ENCODE measurements around the gene HTR3D. TPM values are rescaled to one million over a fixed set of nuclear protein-coding genes. Genes with fewer than 3 reads are reported as not detected.

The HTR3D gene
- total RNA-seq, 1 experiment from 2014 or later, result not detected

DNA sequence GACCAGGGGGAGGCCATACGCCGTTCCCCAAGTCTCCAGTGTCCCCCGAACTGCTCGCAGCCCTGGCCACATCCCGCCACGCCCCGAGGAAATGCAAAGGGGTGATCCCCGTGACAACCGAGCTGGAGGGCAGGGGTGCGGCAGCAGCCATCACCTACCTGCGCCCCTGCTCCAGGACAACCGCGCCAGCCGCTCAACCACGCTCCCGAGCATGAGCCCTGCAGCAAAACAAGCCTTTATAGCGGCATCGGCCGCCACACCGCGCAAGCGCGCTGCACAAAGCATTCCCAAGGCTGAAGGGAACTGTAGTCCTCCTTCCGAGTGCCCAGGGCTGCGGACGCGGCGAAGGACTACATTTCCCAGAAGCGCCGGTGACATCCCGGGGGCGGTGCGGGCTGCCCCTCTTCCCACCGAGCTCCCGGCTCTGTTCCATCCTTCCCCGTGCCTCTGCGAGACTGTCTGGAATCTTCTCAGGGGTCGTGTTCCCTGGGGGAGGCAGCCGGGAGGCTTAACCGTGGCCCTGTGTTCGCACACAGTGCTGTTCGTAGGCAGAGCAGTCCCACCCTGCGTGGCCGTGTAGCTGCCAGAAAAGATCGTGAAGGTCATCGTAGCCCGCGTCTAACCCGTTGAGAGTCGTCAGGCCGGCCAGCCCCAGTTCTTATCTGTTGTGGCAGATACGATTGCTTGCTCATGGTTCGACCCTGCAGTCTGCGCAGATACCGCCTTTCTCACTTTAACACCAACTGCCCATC, 13.7 kb upstream of the HTR3D start, which contains the start of gene ABCC5:
Gene ABCC5 (minus strand): TSS at position 213 of the 752 bp plus-strand sequence. CDS start 3,492 bp downstream, outside the sequence.
- no TSS peak for BruUV-seq (replicated peaks)
- Histone ChIP-seq H3K79me2 (ENCODE audit: insufficient read depth, low read length) (no peaks in the 10 kb centered on the region; the same call in 1 of the 2 replicates), H3K27ac (ENCODE audit: low read depth, low read length) (peak within 1 kb of the TSS; percentile 71), H3K4me1 (ENCODE audit: control insufficient read depth in 1 of 2, insufficient read depth in 2 of 2, low read length in 2 of 2) (peaks cover 4 to 13% of the 10 kb centered on the region in 2 experiments; a peak in 3 of 4 replicates), H3K36me3 (ENCODE audit: control insufficient read depth in 1 of 2, insufficient read depth in 2 of 2, low read length in 2 of 2) (no peaks in the 10 kb centered on the region), H3K9me2 (ENCODE audit: insufficient read depth) (no peaks in the 10 kb centered on the region), H2AFZ (ENCODE audit: low read depth, low read length, poor library complexity, severe bottlenecking) (peak within 1 kb of the TSS; percentile 99), H4K20me1 (ENCODE audit: insufficient read depth) (no peaks in the 10 kb centered on the region), H3K9ac (ENCODE audit: low read length) (peak within 1 kb of the TSS; percentile 70), H3K4me2 (ENCODE audit: low read length) (peak within 1 kb of the TSS; percentile 82), H3K9me3 (ENCODE audit: control insufficient read depth in 1 of 2, insufficient read depth in 1 of 2, low read depth in 1 of 2, low read length in 2 of 2) (no peaks in the 10 kb centered on the region), H3K27me3 (ENCODE audit: insufficient read depth, low read length) (no peaks in the 10 kb centered on the region), H3K4me3 (replicated peaks in 1 of 2; ENCODE audit: low read depth in 1 of 2, low read length in 2 of 2) (peak within 1 kb of the TSS; percentile 83 to 100)
- ChIA-PET CTCF (interaction anchor here (0.6 to 1.2 kb wide), 9 partner anchors 12 to 271 kb away, joined by 3 to 11 read pairs (median 3); partner anchors contain the start of genes HTR3C and PARL), POLR2A (interaction anchor here (1.0 to 1.2 kb wide), 3 partner anchors 12 to 32 kb away, joined by 3 to 5 read pairs (median 4); no protein-coding TSS in a partner anchor), RAD21 (ENCODE audit: low non-redundant PET in 1 of 2, low total read pairs in 2 of 2, uncharacterized antibody in 2 of 2, unreplicated experiment in 2 of 2) (interaction anchor here in 1 of 2 experiments (0.7 kb wide), 1 partner anchor 114 kb away, joined by 3 read pairs; no protein-coding TSS in a partner anchor)
- ATAC-seq, result peak; percentile 97
- DNase-seq (ENCODE audit: low read depth, low spot score), result peak; percentile 70
- intact Hi-C loops (cut with micrococcal nuclease), result loop anchor here (1.0 to 10.0 kb wide), 3 partner anchors 114 to 267 kb away; no protein-coding TSS in a partner anchor
- TF ChIP-seq EZH2 (IDR thresholded peaks at IDR 0.05) (no peak), RAD21 (IDR thresholded peaks at IDR 0.05; ENCODE audit: low read depth) (no peak), SRF (IDR thresholded peaks at IDR 0.05; ENCODE audit: low read depth) (no peak), YY1 (IDR thresholded peaks at IDR 0.05; ENCODE audit: extremely low read depth, insufficient replicate concordance, low read depth, low read length) (no peak), JUND (IDR thresholded peaks at IDR 0.05) (no peak), POLR2AphosphoS5 (IDR thresholded peaks at IDR 0.05; ENCODE audit: low read depth, low read length) (peak; percentile 83), ZNF274 (IDR thresholded peaks at IDR 0.05; ENCODE audit: low read depth, low read length) (no peak), CBX3 (IDR thresholded peaks at IDR 0.05; ENCODE audit: low read depth) (no peak), FOSL1 (IDR thresholded peaks at IDR 0.05; ENCODE audit: low read depth) (no peak), POLR2A (IDR thresholded peaks at IDR 0.05; ENCODE audit: borderline replicate concordance, extremely low read depth, insufficient read depth, insufficient read length) (peak; percentile 87), EZH2phosphoT487 (IDR thresholded peaks at IDR 0.05; ENCODE audit: borderline replicate concordance) (no peak), CEBPB (IDR thresholded peaks at IDR 0.05; ENCODE audit: low read depth) (no peak), EGR1 (IDR thresholded peaks at IDR 0.05; ENCODE audit: low read depth) (peak; percentile 97)
- TF ChIP-seq, protein P1, sequence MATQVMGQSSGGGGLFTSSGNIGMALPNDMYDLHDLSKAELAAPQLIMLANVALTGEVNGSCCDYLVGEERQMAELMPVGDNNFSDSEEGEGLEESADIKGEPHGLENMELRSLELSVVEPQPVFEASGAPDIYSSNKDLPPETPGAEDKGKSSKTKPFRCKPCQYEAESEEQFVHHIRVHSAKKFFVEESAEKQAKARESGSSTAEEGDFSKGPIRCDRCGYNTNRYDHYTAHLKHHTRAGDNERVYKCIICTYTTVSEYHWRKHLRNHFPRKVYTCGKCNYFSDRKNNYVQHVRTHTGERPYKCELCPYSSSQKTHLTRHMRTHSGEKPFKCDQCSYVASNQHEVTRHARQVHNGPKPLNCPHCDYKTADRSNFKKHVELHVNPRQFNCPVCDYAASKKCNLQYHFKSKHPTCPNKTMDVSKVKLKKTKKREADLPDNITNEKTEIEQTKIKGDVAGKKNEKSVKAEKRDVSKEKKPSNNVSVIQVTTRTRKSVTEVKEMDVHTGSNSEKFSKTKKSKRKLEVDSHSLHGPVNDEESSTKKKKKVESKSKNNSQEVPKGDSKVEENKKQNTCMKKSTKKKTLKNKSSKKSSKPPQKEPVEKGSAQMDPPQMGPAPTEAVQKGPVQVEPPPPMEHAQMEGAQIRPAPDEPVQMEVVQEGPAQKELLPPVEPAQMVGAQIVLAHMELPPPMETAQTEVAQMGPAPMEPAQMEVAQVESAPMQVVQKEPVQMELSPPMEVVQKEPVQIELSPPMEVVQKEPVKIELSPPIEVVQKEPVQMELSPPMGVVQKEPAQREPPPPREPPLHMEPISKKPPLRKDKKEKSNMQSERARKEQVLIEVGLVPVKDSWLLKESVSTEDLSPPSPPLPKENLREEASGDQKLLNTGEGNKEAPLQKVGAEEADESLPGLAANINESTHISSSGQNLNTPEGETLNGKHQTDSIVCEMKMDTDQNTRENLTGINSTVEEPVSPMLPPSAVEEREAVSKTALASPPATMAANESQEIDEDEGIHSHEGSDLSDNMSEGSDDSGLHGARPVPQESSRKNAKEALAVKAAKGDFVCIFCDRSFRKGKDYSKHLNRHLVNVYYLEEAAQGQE (IDR thresholded peaks at IDR 0.05; ENCODE audit: low read depth), result no peak
- TF ChIP-seq, protein P2, sequence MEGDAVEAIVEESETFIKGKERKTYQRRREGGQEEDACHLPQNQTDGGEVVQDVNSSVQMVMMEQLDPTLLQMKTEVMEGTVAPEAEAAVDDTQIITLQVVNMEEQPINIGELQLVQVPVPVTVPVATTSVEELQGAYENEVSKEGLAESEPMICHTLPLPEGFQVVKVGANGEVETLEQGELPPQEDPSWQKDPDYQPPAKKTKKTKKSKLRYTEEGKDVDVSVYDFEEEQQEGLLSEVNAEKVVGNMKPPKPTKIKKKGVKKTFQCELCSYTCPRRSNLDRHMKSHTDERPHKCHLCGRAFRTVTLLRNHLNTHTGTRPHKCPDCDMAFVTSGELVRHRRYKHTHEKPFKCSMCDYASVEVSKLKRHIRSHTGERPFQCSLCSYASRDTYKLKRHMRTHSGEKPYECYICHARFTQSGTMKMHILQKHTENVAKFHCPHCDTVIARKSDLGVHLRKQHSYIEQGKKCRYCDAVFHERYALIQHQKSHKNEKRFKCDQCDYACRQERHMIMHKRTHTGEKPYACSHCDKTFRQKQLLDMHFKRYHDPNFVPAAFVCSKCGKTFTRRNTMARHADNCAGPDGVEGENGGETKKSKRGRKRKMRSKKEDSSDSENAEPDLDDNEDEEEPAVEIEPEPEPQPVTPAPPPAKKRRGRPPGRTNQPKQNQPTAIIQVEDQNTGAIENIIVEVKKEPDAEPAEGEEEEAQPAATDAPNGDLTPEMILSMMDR (IDR thresholded peaks at IDR 0.05 in 2 of 3, conservative IDR thresholded peaks at IDR 0.05 in 1 of 3; ENCODE audit: borderline replicate concordance in 1 of 3, insufficient read depth in 1 of 3, low read depth in 2 of 3, low read length in 2 of 3), result peak in 1 of 3 experiments; percentile 31; a peak in 1 of 6 replicates
- TF ChIP-seq, protein P3, sequence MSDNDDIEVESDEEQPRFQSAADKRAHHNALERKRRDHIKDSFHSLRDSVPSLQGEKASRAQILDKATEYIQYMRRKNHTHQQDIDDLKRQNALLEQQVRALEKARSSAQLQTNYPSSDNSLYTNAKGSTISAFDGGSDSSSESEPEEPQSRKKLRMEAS (IDR thresholded peaks at IDR 0.05), result peak; percentile 69; the same call in 1 of the 2 replicates
- TF ChIP-seq, protein P4, sequence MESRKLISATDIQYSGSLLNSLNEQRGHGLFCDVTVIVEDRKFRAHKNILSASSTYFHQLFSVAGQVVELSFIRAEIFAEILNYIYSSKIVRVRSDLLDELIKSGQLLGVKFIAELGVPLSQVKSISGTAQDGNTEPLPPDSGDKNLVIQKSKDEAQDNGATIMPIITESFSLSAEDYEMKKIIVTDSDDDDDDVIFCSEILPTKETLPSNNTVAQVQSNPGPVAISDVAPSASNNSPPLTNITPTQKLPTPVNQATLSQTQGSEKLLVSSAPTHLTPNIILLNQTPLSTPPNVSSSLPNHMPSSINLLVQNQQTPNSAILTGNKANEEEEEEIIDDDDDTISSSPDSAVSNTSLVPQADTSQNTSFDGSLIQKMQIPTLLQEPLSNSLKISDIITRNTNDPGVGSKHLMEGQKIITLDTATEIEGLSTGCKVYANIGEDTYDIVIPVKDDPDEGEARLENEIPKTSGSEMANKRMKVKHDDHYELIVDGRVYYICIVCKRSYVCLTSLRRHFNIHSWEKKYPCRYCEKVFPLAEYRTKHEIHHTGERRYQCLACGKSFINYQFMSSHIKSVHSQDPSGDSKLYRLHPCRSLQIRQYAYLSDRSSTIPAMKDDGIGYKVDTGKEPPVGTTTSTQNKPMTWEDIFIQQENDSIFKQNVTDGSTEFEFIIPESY (IDR thresholded peaks at IDR 0.05; ENCODE audit: extremely low read depth, insufficient replicate concordance, low read length), result no peak
- TF ChIP-seq, protein P5, sequence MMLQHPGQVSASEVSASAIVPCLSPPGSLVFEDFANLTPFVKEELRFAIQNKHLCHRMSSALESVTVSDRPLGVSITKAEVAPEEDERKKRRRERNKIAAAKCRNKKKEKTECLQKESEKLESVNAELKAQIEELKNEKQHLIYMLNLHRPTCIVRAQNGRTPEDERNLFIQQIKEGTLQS (IDR thresholded peaks at IDR 0.05), result no peak

All from HCT116 (cell line).